ENCODE data around the gene MAPK10.

DNA sequence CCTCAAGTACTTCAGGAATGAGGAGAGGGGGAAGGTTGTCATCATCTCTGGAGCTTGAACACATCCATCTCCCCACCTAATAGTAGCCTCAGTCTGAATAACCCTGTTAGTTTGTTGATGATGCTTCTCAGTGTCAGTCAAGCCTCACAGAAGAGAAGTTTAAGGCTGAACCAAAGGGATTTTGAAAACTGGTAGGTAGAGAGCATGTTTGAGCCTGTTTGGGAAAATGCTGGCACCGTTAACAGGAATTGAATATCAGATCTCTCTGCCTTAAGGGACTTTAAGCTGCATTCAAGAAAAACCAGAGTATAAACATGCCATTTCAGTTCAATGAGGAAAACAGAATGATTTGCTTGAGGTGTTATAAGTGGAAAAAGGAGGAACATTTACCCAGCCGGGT, 73.1 kb downstream of the MAPK10 start:
- TF ChIP-seq, protein P1, sequence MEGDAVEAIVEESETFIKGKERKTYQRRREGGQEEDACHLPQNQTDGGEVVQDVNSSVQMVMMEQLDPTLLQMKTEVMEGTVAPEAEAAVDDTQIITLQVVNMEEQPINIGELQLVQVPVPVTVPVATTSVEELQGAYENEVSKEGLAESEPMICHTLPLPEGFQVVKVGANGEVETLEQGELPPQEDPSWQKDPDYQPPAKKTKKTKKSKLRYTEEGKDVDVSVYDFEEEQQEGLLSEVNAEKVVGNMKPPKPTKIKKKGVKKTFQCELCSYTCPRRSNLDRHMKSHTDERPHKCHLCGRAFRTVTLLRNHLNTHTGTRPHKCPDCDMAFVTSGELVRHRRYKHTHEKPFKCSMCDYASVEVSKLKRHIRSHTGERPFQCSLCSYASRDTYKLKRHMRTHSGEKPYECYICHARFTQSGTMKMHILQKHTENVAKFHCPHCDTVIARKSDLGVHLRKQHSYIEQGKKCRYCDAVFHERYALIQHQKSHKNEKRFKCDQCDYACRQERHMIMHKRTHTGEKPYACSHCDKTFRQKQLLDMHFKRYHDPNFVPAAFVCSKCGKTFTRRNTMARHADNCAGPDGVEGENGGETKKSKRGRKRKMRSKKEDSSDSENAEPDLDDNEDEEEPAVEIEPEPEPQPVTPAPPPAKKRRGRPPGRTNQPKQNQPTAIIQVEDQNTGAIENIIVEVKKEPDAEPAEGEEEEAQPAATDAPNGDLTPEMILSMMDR (tag by site-specific recombination; IDR thresholded peaks at IDR 0.05) = no peak
- TF ChIP-seq ZNF121 (tag by site-specific recombination; IDR thresholded peaks at IDR 0.05) (no peak), ZNF23 (tag by site-specific recombination; IDR thresholded peaks at IDR 0.05; ENCODE audit: borderline replicate concordance) (no peak), ZNF785 (tag by site-specific recombination; IDR thresholded peaks at IDR 0.05) (no peak), ZNF16 (tag by site-specific recombination; IDR thresholded peaks at IDR 0.05; ENCODE audit: low read depth) (no peak), ZSCAN30 (tag by site-specific recombination; IDR thresholded peaks at IDR 0.05) (no peak), ZNF239 (tag by site-specific recombination; IDR thresholded peaks at IDR 0.05) (no peak), YY1 (tag by site-specific recombination; IDR thresholded peaks at IDR 0.05) (no peak), MYNN (tag by site-specific recombination; IDR thresholded peaks at IDR 0.05; ENCODE audit: borderline replicate concordance) (no peak), SP2 (tag by site-specific recombination; IDR thresholded peaks at IDR 0.05) (no peak), GLIS2 (tag by site-specific recombination; IDR thresholded peaks at IDR 0.05) (no peak)
- TF ChIP-seq, protein P2, sequence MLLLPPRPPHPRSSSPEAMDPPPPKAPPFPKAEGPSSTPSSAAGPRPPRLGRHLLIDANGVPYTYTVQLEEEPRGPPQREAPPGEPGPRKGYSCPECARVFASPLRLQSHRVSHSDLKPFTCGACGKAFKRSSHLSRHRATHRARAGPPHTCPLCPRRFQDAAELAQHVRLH (tag by site-specific recombination; IDR thresholded peaks at IDR 0.05) = no peak
- TF ChIP-seq, protein P3, sequence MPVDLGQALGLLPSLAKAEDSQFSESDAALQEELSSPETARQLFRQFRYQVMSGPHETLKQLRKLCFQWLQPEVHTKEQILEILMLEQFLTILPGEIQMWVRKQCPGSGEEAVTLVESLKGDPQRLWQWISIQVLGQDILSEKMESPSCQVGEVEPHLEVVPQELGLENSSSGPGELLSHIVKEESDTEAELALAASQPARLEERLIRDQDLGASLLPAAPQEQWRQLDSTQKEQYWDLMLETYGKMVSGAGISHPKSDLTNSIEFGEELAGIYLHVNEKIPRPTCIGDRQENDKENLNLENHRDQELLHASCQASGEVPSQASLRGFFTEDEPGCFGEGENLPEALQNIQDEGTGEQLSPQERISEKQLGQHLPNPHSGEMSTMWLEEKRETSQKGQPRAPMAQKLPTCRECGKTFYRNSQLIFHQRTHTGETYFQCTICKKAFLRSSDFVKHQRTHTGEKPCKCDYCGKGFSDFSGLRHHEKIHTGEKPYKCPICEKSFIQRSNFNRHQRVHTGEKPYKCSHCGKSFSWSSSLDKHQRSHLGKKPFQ (tag by site-specific recombination; IDR thresholded peaks at IDR 0.05) = no peak
- TF ChIP-seq, protein P4, sequence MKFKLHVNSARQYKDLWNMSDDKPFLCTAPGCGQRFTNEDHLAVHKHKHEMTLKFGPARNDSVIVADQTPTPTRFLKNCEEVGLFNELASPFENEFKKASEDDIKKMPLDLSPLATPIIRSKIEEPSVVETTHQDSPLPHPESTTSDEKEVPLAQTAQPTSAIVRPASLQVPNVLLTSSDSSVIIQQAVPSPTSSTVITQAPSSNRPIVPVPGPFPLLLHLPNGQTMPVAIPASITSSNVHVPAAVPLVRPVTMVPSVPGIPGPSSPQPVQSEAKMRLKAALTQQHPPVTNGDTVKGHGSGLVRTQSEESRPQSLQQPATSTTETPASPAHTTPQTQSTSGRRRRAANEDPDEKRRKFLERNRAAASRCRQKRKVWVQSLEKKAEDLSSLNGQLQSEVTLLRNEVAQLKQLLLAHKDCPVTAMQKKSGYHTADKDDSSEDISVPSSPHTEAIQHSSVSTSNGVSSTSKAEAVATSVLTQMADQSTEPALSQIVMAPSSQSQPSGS (tag by site-specific recombination; IDR thresholded peaks at IDR 0.05; ENCODE audit: low read depth) = no peak

Measured in HEK293 (cell line).